ENCODE data around the gene LHX4.

- no peak for TF ChIP-seq CTCF (IDR thresholded peaks at IDR 0.05 in 8 of 11, conservative IDR thresholded peaks at IDR 0.05 in 3 of 11)
- no peak for TF ChIP-seq POLR2A (IDR thresholded peaks at IDR 0.05)
- no peak for TF ChIP-seq POLR2AphosphoS5 (IDR thresholded peaks at IDR 0.05)
Measured at GRCh38 chr1:180265871-180266270, 35.8 kb downstream of the LHX4 start.
